ENCODE measurements around the gene KDELR1.

KDELR1 gene

GRCh38 chr19:48341515-48342413, 49.6 kb downstream of the KDELR1 start:
- no peak for DNase-seq

DNA sequence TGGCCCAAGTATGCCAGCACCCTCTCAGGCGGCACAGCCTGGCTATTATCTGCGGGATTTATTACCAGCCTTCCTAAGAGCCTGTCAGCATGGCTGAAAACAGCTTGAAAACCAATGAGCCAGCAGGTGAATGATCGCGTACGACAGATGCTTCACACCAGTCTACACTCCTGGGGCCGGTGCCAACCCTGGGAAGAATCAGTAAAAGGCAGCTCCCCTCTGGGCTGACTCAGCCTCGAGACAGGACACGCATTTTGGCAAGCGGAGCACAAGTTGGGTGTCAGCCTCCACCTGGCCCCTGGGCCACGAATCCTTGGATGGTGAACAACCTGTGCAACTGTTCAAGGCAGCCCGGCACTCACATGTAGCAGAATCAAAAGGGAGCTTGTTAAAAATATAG, 50.4 kb downstream of the KDELR1 start:
- no peak for DNase-seq

DNA sequence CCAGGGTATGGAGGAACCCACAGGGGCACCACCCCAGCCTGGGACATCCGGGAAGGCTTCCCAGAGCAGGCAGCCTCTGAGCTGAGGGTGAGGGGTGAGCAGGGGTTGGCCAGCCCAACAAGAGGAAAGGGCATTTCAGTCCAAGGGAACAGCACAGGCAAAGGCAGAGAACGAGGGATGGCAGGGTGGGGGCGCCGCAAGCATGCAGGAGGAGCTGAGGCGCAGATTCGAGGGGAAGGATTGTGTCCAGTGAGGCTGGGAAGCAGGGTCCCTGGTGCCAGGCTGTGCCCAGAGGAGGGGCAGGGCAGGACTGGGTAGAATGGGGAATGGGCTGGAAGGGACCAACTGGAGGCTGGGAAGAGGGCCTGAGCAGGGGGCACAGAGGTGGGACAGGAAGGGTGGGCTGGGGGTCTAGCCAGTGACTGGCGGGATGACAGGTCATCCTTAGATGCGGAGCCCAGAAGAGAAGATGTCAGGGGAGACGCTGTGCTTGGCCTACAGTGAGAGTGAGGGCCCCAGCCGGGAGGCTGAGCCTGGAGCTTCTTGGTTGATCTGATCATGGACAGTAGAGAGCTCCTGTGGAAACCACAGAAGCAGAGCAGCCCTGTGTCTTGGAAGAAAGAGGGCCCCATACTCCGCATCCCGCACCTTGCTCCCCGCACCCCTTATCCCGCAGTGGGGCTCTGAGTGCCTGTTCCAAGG, 52.4 kb downstream of the KDELR1 start:
- DNase-seq: no peak

DNA sequence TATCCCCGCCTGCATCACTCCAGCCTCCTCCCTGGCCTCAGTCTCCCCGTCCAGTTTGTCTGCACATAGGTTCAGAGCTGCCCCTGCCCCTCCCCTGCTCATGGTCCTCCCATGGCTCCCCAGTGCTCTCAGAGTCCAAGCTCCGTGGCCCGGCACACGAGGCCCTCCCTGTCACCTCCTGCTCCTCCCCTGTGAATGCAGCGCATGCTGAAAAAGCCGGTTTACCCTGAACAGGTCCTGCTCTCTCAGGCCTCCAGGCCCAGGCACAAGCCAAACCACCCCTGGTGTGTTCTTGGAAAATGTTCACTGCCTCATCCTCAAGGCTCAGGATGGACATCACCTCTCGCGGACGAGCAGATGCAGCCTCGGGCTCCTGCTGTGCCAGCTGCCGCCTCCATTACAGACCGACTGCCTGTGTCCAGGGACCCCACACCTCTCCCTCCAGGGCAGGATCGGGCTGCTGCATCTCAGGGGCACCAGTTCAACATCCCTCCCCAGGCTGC, 53.0 kb downstream of the KDELR1 start:
- no peak for DNase-seq

- DNase-seq: peak; percentile 96
These were observed 57.6 kb downstream of the KDELR1 start for GRCh38 chr19:48333467-48334384.

DNA sequence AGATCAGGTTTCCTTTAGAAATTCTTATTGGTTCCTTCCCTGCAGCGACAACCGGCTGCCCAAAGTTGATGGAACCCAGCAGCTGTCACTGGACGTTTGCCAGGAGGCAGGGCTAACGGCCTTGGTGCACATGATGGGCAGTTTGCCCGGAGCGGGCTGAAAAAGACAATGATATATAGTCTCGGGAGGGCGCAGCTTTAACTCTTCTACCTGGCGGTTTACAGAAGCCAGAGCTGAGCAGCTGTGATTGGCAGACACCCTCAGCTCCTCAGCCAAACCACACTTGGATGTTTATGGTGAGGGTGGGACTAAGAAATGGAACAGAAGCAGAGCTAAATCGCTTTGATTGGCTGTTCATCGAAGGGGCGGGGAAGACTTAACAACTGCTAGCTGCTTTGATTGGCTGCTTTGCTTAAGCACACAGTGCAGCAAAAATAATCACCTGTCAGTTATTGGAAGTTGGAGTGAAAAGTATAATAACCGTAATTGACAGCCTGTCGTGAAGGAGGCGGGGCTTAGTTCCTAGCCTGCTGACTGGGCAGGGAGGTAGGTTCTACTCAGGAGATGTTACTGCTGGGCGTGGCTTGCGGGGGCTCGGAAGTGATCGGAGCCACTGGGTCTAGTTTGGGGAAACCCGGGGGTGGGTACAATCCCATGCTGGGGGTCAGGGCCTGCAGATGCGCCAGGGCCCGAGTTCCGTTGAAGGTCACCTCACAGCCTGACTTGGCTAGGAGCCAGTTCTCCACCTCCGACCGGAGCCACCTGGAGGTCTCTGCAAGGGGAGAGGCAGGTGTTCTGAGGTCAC, 58.5 kb downstream of the KDELR1 start:
- peak; percentile 95 for DNase-seq

All from activated CD4-positive, alpha-beta T cell treated with anti-CD3 and anti-CD28 coated beads for 48 hours (primary cell).